ENCODE measurements around the gene DOK7. TPM values are rescaled to one million over a fixed set of nuclear protein-coding genes. Genes with fewer than 3 reads are reported as not detected.

DOK7 gene
- total and polyA plus RNA-seq, 8 donors, result 0.37 to 8.1 (median 4.3) TPM; not detected in 1

- DNase-seq, result no peak
- intact Hi-C loops (cut with DNase I; ENCODE audit: low total_unique reads), result no loop called here
- H3K9me3 ChIP-seq, result no peaks in the 10 kb centered on the region
- H3K4me3 ChIP-seq, result no peak overlapping the region
- no peaks in the 10 kb centered on the region for H3K27me3 ChIP-seq
- TF ChIP-seq POLR2AphosphoS5 (IDR thresholded peaks at IDR 0.05) (no peak), EP300 (IDR thresholded peaks at IDR 0.05) (no peak), CTCF (IDR thresholded peaks at IDR 0.05) (no peak), POLR2A (IDR thresholded peaks at IDR 0.05) (no peak)
- H3K36me3 ChIP-seq, result peaks cover 0 to 63% (median 49%) of the 10 kb centered on the region in 4 donors
- H3K4me1 ChIP-seq, result peaks cover 0 to 12% (median 7%) of the 10 kb centered on the region in 4 donors
- no peak overlapping the region for H3K27ac ChIP-seq
- 90 to 94% (median 92%) methylated on average over 7 to 16 of the region's 16 CpGs for WGBS, 5 donors
Observed at GRCh38 chr4:3432381-3432790, 30.7 kb upstream of the DOK7 start.

GRCh38 chr4:3433138-3433869, 29.8 kb upstream of the DOK7 start:
- Histone ChIP-seq H3K27me3 (no peaks in the 10 kb centered on the region), H3K27ac (no peak overlapping the region), H3K4me1 (peaks cover 0 to 13% (median 7%) of the 10 kb centered on the region in 4 donors), H3K36me3 (peaks cover 0 to 54% (median 43%) of the 10 kb centered on the region in 4 donors), H3K9me3 (no peaks in the 10 kb centered on the region), H3K4me3 (no peak overlapping the region)
- DNase-seq, result no peak
- WGBS, 5 donors, result 94 to 96% (median 95%) methylated on average over 27 to 32 of the region's 32 CpGs
- intact Hi-C loops (cut with DNase I; ENCODE audit: low total_unique reads), result no loop called here
- TF ChIP-seq POLR2AphosphoS5 (IDR thresholded peaks at IDR 0.05) (no peak), POLR2A (IDR thresholded peaks at IDR 0.05) (no peak), EP300 (IDR thresholded peaks at IDR 0.05) (no peak), CTCF (IDR thresholded peaks at IDR 0.05) (no peak)

- 73 to 83% (median 81%) methylated on average over 12 to 16 of the region's 16 CpGs for WGBS, 5 donors
- H3K9me3 ChIP-seq, result no peaks in the 10 kb centered on the region
- H3K4me3 ChIP-seq, result no peak overlapping the region
- H3K27ac ChIP-seq, result no peak overlapping the region
- H3K36me3 ChIP-seq, result peaks cover 0 to 36% (median 26%) of the 10 kb centered on the region in 4 donors
- intact Hi-C loops (cut with DNase I; ENCODE audit: low total_unique reads), result no loop called here
- TF ChIP-seq CTCF (IDR thresholded peaks at IDR 0.05) (no peak), POLR2A (IDR thresholded peaks at IDR 0.05) (no peak), EP300 (IDR thresholded peaks at IDR 0.05) (no peak), POLR2AphosphoS5 (IDR thresholded peaks at IDR 0.05) (no peak)
- no peak for DNase-seq
- H3K4me1 ChIP-seq, result peaks cover 0 to 13% (median 7%) of the 10 kb centered on the region in 4 donors
- H3K27me3 ChIP-seq, result no peaks in the 10 kb centered on the region
Observed at GRCh38 chr4:3434881-3435685, 28.0 kb upstream of the DOK7 start.

- Histone ChIP-seq H3K4me3 (no peak overlapping the region), H3K4me1 (peaks cover 0 to 13% (median 7%) of the 10 kb centered on the region in 4 donors), H3K27me3 (no peaks in the 10 kb centered on the region), H3K36me3 (peaks cover 0 to 31% (median 20%) of the 10 kb centered on the region in 4 donors), H3K27ac (no peak overlapping the region), H3K9me3 (no peaks in the 10 kb centered on the region)
- no peak for DNase-seq
- intact Hi-C loops (cut with DNase I; ENCODE audit: low total_unique reads), result no loop called here
- TF ChIP-seq POLR2AphosphoS5 (IDR thresholded peaks at IDR 0.05), result no peak
- no peak for TF ChIP-seq CTCF (IDR thresholded peaks at IDR 0.05)
- no peak for TF ChIP-seq EP300 (IDR thresholded peaks at IDR 0.05)
- TF ChIP-seq POLR2A (IDR thresholded peaks at IDR 0.05), result no peak
- 72 to 88% (median 80%) methylated on average over 4 of the region's 4 CpGs for WGBS, 5 donors
Observed at GRCh38 chr4:3435686-3435956, 27.5 kb upstream of the DOK7 start.
